Kidney (tissue), 14 donors: Measurements from ENCODE around the gene TMEM235. TPM values are rescaled to one million over a fixed set of nuclear protein-coding genes. Genes with fewer than 3 reads are reported as not detected.

Experiments used
- DNase-seq, 5 donors: peaks; one replicate each; pipeline ENCODE4 v3.0.0-alpha.2; 2013 to 2020
- FAIRE-seq: peaks from 2 replicates; lab custom pipeline; 2012; peaks lifted over from hg19 to GRCh38; lab: Jason Lieb, UNC
- H3K27ac ChIP-seq, 2 donors: one replicate each; pipeline ENCODE4 v1.7.0; 2013; ENCODE audit warnings: low read depth in 2 of 2, low read length in 2 of 2, inconsistent platforms in 1 of 2
- H3K27me3 ChIP-seq: one replicate; pipeline ENCODE4 v1.7.1; 2013; ENCODE audit warnings: low read length, inconsistent platforms; ENCODE audit not compliant: control insufficient read depth, insufficient read depth
- H3K36me3 ChIP-seq, 3 donors: one replicate each; pipeline versions ENCODE4 v1.7.0 to v1.7.1; 2013; ENCODE audit warnings: low read length in 3 of 3, control low read depth in 1 of 3, inconsistent platforms in 1 of 3; ENCODE audit not compliant: insufficient read depth in 3 of 3, control insufficient read depth in 2 of 3
- H3K4me1 ChIP-seq, 3 donors: one replicate each; pipeline versions ENCODE4 v1.7.0 to v1.7.1; 2013; ENCODE audit warnings: low read length in 3 of 3, inconsistent platforms in 1 of 3, low read depth in 1 of 3; ENCODE audit not compliant: control insufficient read depth in 2 of 3, insufficient read depth in 2 of 3
- H3K4me3 ChIP-seq, 3 donors: one replicate each; pipeline versions ENCODE4 v1.7.0 to v1.8.1; 2013; ENCODE audit warnings: low read length in 3 of 3, control low read depth in 1 of 3, inconsistent platforms in 1 of 3
- H3K9ac ChIP-seq, 3 donors: one replicate each; pipeline versions ENCODE4 v1.7.0 to v1.7.1; 2013; ENCODE audit warnings: low read length in 3 of 3, control low read depth in 1 of 3, inconsistent platforms in 1 of 3
- H3K9me3 ChIP-seq, 3 donors: one replicate each; pipeline versions ENCODE4 v1.7.0 to v1.7.1; 2013; ENCODE audit warnings: low read length in 3 of 3, control low read depth in 1 of 3, inconsistent platforms in 1 of 3; ENCODE audit not compliant: control insufficient read depth in 2 of 3, insufficient read depth in 1 of 3
- CTCF ChIP-seq: IDR thresholded peaks from 3 replicates; pipeline ENCODE4 v1.5.1; 2012; ENCODE audit warnings: mild to moderate bottlenecking, moderate library complexity, borderline replicate concordance; ENCODE audit not compliant: insufficient read depth; ENCODE audit errors: extremely low read depth
- intact Hi-C: fragments of 100-400 bp; cut with DNase I; formaldehyde crosslinking; loops from one replicate; pipeline ENCODE4 v1.11.1; 2022
- polyA plus RNA-seq: library from polyadenylated mRNA; stranded (reverse); fragments of 350-450 nt; fragmentation: Illumina TruSeq; extraction: RNeasy Lipid Tissue Mini Kit (QIAGEN cat#74804); gene quantifications from one replicate; pipeline ENCODE4 v1.2.3, GENCODE V29; 2014; ENCODE audit warnings: low read depth, low replicate concordance; ENCODE audit not compliant: insufficient read depth
- total RNA-seq: library from RNA; stranded (reverse); fragmentation: NEBNext Ultra II Directional; extraction: Animal tissue kit (Norgen Biotek cat#: 25700); gene quantifications from one replicate; pipeline ENCODE4 v1.2.1, GENCODE V29; 2021
- donor health status: control.
- donor health status: control.
- donor health status: control.
- donor health status: control.
- donor health status: control.
- donor health status: DM: yes; HTN: yes; CAD: no.
- donor health status: Normal renal cell carcinoma (clear cell type).

The TMEM235 gene
- total and polyA plus RNA-seq, 2 donors from 2014 or later: not detected

- FAIRE-seq: no peak
- TF ChIP-seq CTCF: no peak
- peak; percentile 72 to 90 (median 81) for DNase-seq
- Histone ChIP-seq H3K4me3 (no peak overlapping the region), H3K4me1 (peaks cover 0 to 10% (median 7%) of the 10 kb centered on the region in 3 donors), H3K36me3 (no peaks in the 10 kb centered on the region), H3K9me3 (no peaks in the 10 kb centered on the region), H3K27ac (peak overlapping the region; percentile 51), H3K27me3 (no peaks in the 10 kb centered on the region), H3K9ac (peak overlapping the region in 1 of 3 donors; percentile 12)
- intact Hi-C loops: no loop called here
These were observed 31.8 kb downstream of the TMEM235 start for GRCh38 chr17:78263063-78263735.

GRCh38 chr17:78263736-78264340, 32.4 kb downstream of the TMEM235 start:
- H3K27me3 ChIP-seq: no peaks in the 10 kb centered on the region
- FAIRE-seq (no peak), DNase-seq (peak in 1 of 5 donors; percentile 64)
- H3K4me1 ChIP-seq: peaks cover 0 to 8% (median 7%) of the 10 kb centered on the region in 3 donors
- H3K9me3 ChIP-seq: no peaks in the 10 kb centered on the region
- no peak for TF ChIP-seq CTCF
- no peak overlapping the region for H3K9ac ChIP-seq
- no peak overlapping the region for H3K4me3 ChIP-seq
- peak overlapping the region; percentile 51 for H3K27ac ChIP-seq
- no peaks in the 10 kb centered on the region for H3K36me3 ChIP-seq
- intact Hi-C loops: no loop called here

GRCh38 chr17:78264590-78264989, 33.2 kb downstream of the TMEM235 start:
- Histone ChIP-seq H3K9me3 (no peaks in the 10 kb centered on the region), H3K4me1 (peaks cover 0 to 9% (median 7%) of the 10 kb centered on the region in 3 donors), H3K27ac (no peak overlapping the region), H3K4me3 (no peak overlapping the region), H3K9ac (no peak overlapping the region), H3K27me3 (no peaks in the 10 kb centered on the region), H3K36me3 (no peaks in the 10 kb centered on the region)
- intact Hi-C loops: no loop called here
- TF ChIP-seq CTCF: no peak
- DNase-seq (no peak), FAIRE-seq (no peak)
